Suprapubic skin (tissue), 4 donors: ENCODE data around the gene TP53TG5.

Experiments used
- EP300 ChIP-seq: sonication (generic); formaldehyde crosslinking; IDR thresholded peaks from one replicate; pipeline ENCODE4 v1.6.1; 2017; ENCODE audit warnings: antibody characterized with exemption
- POLR2A ChIP-seq, 2 donors: fragments of 450-650 bp; IDR thresholded peaks; one replicate each; pipeline ENCODE4 v1.6.1; 2017; ENCODE audit warnings: antibody characterized with exemption in 2 of 2, mild to moderate bottlenecking in 2 of 2, moderate library complexity in 2 of 2
- POLR2AphosphoS5 ChIP-seq, 3 donors: sonication (generic); formaldehyde crosslinking; IDR thresholded peaks; one replicate each; pipeline ENCODE4 v1.6.1; 2017; ENCODE audit warnings: antibody characterized with exemption in 3 of 3
- TF ChIP-seq, protein P1 (sequence below), 2 donors: fragments of 200-600 bp in 1 of 2; fragments of 450-650 bp in 1 of 2; sonication (generic) in 1 of 2; IDR thresholded peaks; one replicate each; pipeline ENCODE4 v1.5.1; 2016 to 2019; ENCODE audit warnings: antibody characterized with exemption in 2 of 2, mild to moderate bottlenecking in 1 of 2, moderate library complexity in 1 of 2

DNA sequence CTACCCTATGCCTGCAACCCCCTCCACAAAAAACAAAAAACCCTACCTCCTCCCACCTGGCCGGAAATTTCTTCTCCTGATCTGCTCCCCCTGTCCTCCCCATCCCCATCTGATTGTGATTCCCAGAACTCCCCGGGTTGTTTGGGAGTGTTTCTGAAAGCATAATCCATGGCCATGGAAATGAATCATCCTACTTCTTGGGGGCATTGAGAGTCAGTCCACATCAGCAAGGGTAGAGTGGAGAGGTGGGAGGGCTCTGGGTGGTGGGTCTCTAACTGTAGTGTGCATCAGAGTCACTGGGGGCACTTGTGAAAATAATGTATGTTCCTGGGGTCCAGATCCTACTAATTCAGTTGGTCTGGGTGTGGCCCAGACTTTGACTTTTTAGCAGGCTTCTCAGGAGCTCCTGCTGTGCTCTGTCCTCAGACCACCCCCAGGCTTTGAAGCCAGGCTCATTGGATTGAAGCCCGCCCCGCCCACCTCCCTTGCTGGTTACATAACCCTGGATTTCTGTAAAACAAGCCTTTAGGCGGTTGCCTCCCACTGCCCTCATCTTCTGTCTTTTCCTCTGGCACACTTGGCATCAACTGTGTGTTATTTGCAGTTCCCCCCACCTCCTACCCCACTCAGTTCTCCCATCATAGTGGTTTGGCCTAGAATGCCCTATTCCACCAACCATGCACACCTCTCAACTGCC lies 48.3 kb upstream of the TP53TG5 start:
- TF ChIP-seq, protein P1, sequence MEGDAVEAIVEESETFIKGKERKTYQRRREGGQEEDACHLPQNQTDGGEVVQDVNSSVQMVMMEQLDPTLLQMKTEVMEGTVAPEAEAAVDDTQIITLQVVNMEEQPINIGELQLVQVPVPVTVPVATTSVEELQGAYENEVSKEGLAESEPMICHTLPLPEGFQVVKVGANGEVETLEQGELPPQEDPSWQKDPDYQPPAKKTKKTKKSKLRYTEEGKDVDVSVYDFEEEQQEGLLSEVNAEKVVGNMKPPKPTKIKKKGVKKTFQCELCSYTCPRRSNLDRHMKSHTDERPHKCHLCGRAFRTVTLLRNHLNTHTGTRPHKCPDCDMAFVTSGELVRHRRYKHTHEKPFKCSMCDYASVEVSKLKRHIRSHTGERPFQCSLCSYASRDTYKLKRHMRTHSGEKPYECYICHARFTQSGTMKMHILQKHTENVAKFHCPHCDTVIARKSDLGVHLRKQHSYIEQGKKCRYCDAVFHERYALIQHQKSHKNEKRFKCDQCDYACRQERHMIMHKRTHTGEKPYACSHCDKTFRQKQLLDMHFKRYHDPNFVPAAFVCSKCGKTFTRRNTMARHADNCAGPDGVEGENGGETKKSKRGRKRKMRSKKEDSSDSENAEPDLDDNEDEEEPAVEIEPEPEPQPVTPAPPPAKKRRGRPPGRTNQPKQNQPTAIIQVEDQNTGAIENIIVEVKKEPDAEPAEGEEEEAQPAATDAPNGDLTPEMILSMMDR (IDR thresholded peaks at IDR 0.05): no peak
- TF ChIP-seq POLR2AphosphoS5 (IDR thresholded peaks at IDR 0.05) (no peak), EP300 (no peak), POLR2A (IDR thresholded peaks at IDR 0.05) (no peak)
